ENCODE results near the gene NUDC.

GRCh38 chr1:26932531-26932930 lies 11.0 kb downstream of the NUDC start:
- TF ChIP-seq RBAK (tag by site-specific recombination; IDR thresholded peaks at IDR 0.05) (no peak), ZNF16 (tag by site-specific recombination; IDR thresholded peaks at IDR 0.05; ENCODE audit: low read depth) (no peak), ZNF214 (tag by site-specific recombination; IDR thresholded peaks at IDR 0.05; ENCODE audit: borderline replicate concordance) (no peak), KLF8 (tag by site-specific recombination; IDR thresholded peaks at IDR 0.05) (no peak), ZBTB7A (tag by site-specific recombination; IDR thresholded peaks at IDR 0.05; ENCODE audit: low read depth) (no peak), YY1 (tag by site-specific recombination; IDR thresholded peaks at IDR 0.05) (no peak), ZNF776 (tag by site-specific recombination; IDR thresholded peaks at IDR 0.05; ENCODE audit: borderline replicate concordance) (no peak), ZNF510 (tag by site-specific recombination; IDR thresholded peaks at IDR 0.05; ENCODE audit: insufficient replicate concordance) (no peak), GFI1B (tag by site-specific recombination; IDR thresholded peaks at IDR 0.05) (no peak)
- TF ChIP-seq, protein P1, sequence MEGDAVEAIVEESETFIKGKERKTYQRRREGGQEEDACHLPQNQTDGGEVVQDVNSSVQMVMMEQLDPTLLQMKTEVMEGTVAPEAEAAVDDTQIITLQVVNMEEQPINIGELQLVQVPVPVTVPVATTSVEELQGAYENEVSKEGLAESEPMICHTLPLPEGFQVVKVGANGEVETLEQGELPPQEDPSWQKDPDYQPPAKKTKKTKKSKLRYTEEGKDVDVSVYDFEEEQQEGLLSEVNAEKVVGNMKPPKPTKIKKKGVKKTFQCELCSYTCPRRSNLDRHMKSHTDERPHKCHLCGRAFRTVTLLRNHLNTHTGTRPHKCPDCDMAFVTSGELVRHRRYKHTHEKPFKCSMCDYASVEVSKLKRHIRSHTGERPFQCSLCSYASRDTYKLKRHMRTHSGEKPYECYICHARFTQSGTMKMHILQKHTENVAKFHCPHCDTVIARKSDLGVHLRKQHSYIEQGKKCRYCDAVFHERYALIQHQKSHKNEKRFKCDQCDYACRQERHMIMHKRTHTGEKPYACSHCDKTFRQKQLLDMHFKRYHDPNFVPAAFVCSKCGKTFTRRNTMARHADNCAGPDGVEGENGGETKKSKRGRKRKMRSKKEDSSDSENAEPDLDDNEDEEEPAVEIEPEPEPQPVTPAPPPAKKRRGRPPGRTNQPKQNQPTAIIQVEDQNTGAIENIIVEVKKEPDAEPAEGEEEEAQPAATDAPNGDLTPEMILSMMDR (tag by site-specific recombination; IDR thresholded peaks at IDR 0.05): no peak
- TF ChIP-seq, protein P2, sequence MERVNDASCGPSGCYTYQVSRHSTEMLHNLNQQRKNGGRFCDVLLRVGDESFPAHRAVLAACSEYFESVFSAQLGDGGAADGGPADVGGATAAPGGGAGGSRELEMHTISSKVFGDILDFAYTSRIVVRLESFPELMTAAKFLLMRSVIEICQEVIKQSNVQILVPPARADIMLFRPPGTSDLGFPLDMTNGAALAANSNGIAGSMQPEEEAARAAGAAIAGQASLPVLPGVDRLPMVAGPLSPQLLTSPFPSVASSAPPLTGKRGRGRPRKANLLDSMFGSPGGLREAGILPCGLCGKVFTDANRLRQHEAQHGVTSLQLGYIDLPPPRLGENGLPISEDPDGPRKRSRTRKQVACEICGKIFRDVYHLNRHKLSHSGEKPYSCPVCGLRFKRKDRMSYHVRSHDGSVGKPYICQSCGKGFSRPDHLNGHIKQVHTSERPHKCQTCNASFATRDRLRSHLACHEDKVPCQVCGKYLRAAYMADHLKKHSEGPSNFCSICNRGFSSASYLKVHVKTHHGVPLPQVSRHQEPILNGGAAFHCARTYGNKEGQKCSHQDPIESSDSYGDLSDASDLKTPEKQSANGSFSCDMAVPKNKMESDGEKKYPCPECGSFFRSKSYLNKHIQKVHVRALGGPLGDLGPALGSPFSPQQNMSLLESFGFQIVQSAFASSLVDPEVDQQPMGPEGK (tag by site-specific recombination; IDR thresholded peaks at IDR 0.05): no peak
- TF ChIP-seq, protein P3, sequence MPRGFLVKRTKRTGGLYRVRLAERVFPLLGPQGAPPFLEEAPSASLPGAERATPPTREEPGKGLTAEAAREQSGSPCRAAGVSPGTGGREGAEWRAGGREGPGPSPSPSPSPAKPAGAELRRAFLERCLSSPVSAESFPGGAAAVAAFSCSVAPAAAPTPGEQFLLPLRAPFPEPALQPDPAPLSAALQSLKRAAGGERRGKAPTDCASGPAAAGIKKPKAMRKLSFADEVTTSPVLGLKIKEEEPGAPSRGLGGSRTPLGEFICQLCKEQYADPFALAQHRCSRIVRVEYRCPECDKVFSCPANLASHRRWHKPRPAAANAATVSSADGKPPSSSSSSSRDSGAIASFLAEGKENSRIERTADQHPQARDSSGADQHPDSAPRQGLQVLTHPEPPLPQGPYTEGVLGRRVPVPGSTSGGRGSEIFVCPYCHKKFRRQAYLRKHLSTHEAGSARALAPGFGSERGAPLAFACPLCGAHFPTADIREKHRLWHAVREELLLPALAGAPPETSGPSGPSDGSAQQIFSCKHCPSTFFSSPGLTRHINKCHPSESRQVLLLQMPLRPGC (tag by site-specific recombination; IDR thresholded peaks at IDR 0.05): no peak
- TF ChIP-seq, protein P4, sequence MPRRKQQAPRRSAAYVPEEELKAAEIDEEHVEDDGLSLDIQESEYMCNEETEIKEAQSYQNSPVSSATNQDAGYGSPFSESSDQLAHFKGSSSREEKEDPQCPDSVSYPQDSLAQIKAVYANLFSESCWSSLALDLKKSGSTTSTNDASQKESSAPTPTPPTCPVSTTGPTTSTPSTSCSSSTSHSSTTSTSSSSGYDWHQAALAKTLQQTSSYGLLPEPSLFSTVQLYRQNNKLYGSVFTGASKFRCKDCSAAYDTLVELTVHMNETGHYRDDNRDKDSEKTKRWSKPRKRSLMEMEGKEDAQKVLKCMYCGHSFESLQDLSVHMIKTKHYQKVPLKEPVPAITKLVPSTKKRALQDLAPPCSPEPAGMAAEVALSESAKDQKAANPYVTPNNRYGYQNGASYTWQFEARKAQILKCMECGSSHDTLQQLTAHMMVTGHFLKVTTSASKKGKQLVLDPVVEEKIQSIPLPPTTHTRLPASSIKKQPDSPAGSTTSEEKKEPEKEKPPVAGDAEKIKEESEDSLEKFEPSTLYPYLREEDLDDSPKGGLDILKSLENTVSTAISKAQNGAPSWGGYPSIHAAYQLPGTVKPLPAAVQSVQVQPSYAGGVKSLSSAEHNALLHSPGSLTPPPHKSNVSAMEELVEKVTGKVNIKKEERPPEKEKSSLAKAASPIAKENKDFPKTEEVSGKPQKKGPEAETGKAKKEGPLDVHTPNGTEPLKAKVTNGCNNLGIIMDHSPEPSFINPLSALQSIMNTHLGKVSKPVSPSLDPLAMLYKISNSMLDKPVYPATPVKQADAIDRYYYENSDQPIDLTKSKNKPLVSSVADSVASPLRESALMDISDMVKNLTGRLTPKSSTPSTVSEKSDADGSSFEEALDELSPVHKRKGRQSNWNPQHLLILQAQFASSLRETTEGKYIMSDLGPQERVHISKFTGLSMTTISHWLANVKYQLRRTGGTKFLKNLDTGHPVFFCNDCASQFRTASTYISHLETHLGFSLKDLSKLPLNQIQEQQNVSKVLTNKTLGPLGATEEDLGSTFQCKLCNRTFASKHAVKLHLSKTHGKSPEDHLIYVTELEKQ (tag by site-specific recombination; IDR thresholded peaks at IDR 0.05; ENCODE audit: borderline replicate concordance): no peak
- TF ChIP-seq, protein P5, sequence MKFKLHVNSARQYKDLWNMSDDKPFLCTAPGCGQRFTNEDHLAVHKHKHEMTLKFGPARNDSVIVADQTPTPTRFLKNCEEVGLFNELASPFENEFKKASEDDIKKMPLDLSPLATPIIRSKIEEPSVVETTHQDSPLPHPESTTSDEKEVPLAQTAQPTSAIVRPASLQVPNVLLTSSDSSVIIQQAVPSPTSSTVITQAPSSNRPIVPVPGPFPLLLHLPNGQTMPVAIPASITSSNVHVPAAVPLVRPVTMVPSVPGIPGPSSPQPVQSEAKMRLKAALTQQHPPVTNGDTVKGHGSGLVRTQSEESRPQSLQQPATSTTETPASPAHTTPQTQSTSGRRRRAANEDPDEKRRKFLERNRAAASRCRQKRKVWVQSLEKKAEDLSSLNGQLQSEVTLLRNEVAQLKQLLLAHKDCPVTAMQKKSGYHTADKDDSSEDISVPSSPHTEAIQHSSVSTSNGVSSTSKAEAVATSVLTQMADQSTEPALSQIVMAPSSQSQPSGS (tag by site-specific recombination; IDR thresholded peaks at IDR 0.05; ENCODE audit: low read depth): no peak
